HCT116 (cell line): ENCODE data around the gene ANKRD61. TPM values are rescaled to one million over a fixed set of nuclear protein-coding genes. Genes with fewer than 3 reads are reported as not detected.

Experiments
- ATAC-seq: fragments of 200-7000 bp; cut with Tn5 transposase; 2 replicates; pipeline ENCODE4 v1.9.1; 2020; ENCODE audit warnings: mild to moderate bottlenecking, moderate library complexity
- BruUV-seq: library from RNA; stranded (reverse); fragments of 400-500 nt; replicated peaks from 2 replicates; lab custom pipeline; 2021; lab: Mats Ljungman, UMichigan
- CTCF ChIA-PET: fragments of 300-600 bp; sonication (Branson Sonifier 250); formaldehyde crosslinking; loops from one replicate; lab custom pipeline; 2021; ENCODE audit warnings: antibody characterized with exemption; lab: Charles Lee
- POLR2A ChIA-PET: fragments of 300-600, 350-600 bp; sonication (Branson Sonifier 250); formaldehyde crosslinking; loops from one replicate; lab custom pipeline; 2021; ENCODE audit warnings: antibody characterized with exemption; lab: Charles Lee
- RAD21 ChIA-PET, 2 experiments: fragments of 300-600 bp; sonication (Branson Sonifier 250); formaldehyde crosslinking; loops; one replicate each; lab custom pipeline; 2023; ENCODE audit warnings: low total read pairs in 2 of 2; ENCODE audit not compliant: uncharacterized antibody in 2 of 2, unreplicated experiment in 2 of 2, low non-redundant PET in 1 of 2; lab: Charles Lee
- DNase-seq: peaks from one replicate; pipeline ENCODE4 v3.0.0-alpha.2; 2010; ENCODE audit warnings: low read depth, low spot score
- H2AFZ ChIP-seq: fragments of 200-600 bp; shearing (Covaris generic), sonication (generic); 2 replicates; pipeline ENCODE4 v1.6.1; 2017; ENCODE audit warnings: low read depth, mixed run types, mixed read lengths, antibody characterized with exemption, low read length; ENCODE audit not compliant: poor library complexity, severe bottlenecking
- H3K27ac ChIP-seq: 2 replicates; pipeline ENCODE4 v1.5.1; 2012; ENCODE audit warnings: low read depth, low read length
- H3K27me3 ChIP-seq: fragments of 200-600 bp; sonication (generic); 2 replicates; pipeline ENCODE4 v1.6.1; 2016; ENCODE audit warnings: mixed run types, low read length, mixed read lengths; ENCODE audit not compliant: insufficient read depth
- H3K36me3 ChIP-seq, 2 experiments: fragments of 200-500 bp in 1 of 2; fragments of 200-600 bp in 1 of 2; sonication (Bioruptor generic) in 1 of 2; sonication (generic) in 1 of 2; 2 replicates each; pipeline versions ENCODE4 v1.5.1 to v1.6.1; 2014 to 2016; ENCODE audit warnings: low read length in 2 of 2, inconsistent platforms in 1 of 2, mixed read lengths in 1 of 2, mixed run types in 1 of 2; ENCODE audit not compliant: insufficient read depth in 2 of 2, control insufficient read depth in 1 of 2
- H3K4me1 ChIP-seq, 2 experiments: fragments of 200-600 bp in 1 of 2; sonication (generic) in 1 of 2; 2 replicates each; pipeline versions ENCODE4 v1.5.1 to v1.6.1; 2012 to 2017; ENCODE audit warnings: low read length in 2 of 2, inconsistent platforms in 1 of 2, mild to moderate bottlenecking in 1 of 2, mixed read lengths in 1 of 2, mixed run types in 1 of 2, moderate library complexity in 1 of 2; ENCODE audit not compliant: insufficient read depth in 2 of 2, control insufficient read depth in 1 of 2
- H3K4me2 ChIP-seq: fragments of 200-600 bp; sonication (generic); 2 replicates; pipeline ENCODE4 v1.6.1; 2017; ENCODE audit warnings: mixed run types, low read length, mixed read lengths
- H3K4me3 ChIP-seq, 2 experiments: fragments of 200-600 bp in 1 of 2; sonication (generic) in 1 of 2; replicated peaks in 1 of 2; 2 replicates each; pipeline ENCODE4 v1.5.1; 2011 to 2016; ENCODE audit warnings: low read length in 2 of 2, control low read depth in 1 of 2, low read depth in 1 of 2, mild to moderate bottlenecking in 1 of 2, mixed read lengths in 1 of 2, mixed run types in 1 of 2
- H3K79me2 ChIP-seq: fragments of 200-600 bp; sonication (generic); 2 replicates; pipeline ENCODE4 v1.6.1; 2017; ENCODE audit warnings: mild to moderate bottlenecking, mixed run types, low read length, moderate library complexity, mixed read lengths; ENCODE audit not compliant: insufficient read depth
- H3K9ac ChIP-seq: fragments of 200-600 bp; sonication (generic); 2 replicates; pipeline ENCODE4 v1.6.1; 2016; ENCODE audit warnings: low read length, mixed read lengths
- H3K9me2 ChIP-seq: fragments of 200-600 bp; sonication (generic), shearing (Covaris generic); 2 replicates; pipeline ENCODE4 v1.6.1; 2017; ENCODE audit warnings: mixed run types, mild to moderate bottlenecking, moderate library complexity; ENCODE audit not compliant: insufficient read depth
- H3K9me3 ChIP-seq, 2 experiments: fragments of 200-500 bp in 1 of 2; fragments of 200-600 bp in 1 of 2; sonication (Bioruptor generic) in 1 of 2; sonication (generic) in 1 of 2; 2 replicates each; pipeline ENCODE4 v1.6.1; 2014 to 2017; ENCODE audit warnings: low read length in 2 of 2, mixed read lengths in 2 of 2, inconsistent platforms in 1 of 2, low read depth in 1 of 2, mild to moderate bottlenecking in 1 of 2, mixed run types in 1 of 2, moderate library complexity in 1 of 2; ENCODE audit not compliant: control insufficient read depth in 1 of 2, insufficient read depth in 1 of 2
- H4K20me1 ChIP-seq: fragments of 200-600 bp; sonication (generic), shearing (Covaris generic); 2 replicates; pipeline ENCODE4 v1.6.1; 2017; ENCODE audit warnings: mixed run types, mild to moderate bottlenecking, moderate library complexity; ENCODE audit not compliant: insufficient read depth
- ATF3 ChIP-seq: IDR thresholded peaks from 2 replicates; pipeline ENCODE4 v1.6.1; 2012
- CBX3 ChIP-seq: IDR thresholded peaks from 2 replicates; pipeline ENCODE4 v1.6.1; 2012; ENCODE audit warnings: low read depth
- CTCF ChIP-seq, 3 experiments: fragments of 200-600 bp in 1 of 3; sonication (generic) in 1 of 3; IDR thresholded peaks in 2 of 3; conservative IDR thresholded peaks in 1 of 3; 2 replicates each; pipeline ENCODE4 v1.5.1; 2012 to 2017; ENCODE audit warnings: low read depth in 2 of 3, low read length in 2 of 3, antibody characterized with exemption in 1 of 3, borderline replicate concordance in 1 of 3, control low read depth in 1 of 3, mild to moderate bottlenecking in 1 of 3, mixed read lengths in 1 of 3, mixed run types in 1 of 3, moderate library complexity in 1 of 3; ENCODE audit not compliant: insufficient read depth in 1 of 3
- ELF1 ChIP-seq: IDR thresholded peaks from 2 replicates; pipeline ENCODE4 v1.6.1; 2012; ENCODE audit warnings: low read depth, borderline replicate concordance
- EZH2 ChIP-seq: fragments of 200-600 bp; sonication (generic); IDR thresholded peaks from 2 replicates; pipeline ENCODE4 v1.6.1; 2017; ENCODE audit warnings: antibody characterized with exemption, mixed run types
- EZH2phosphoT487 ChIP-seq: fragments of 200-600 bp; IDR thresholded peaks from 2 replicates; pipeline ENCODE4 v1.6.1; 2018; ENCODE audit warnings: antibody characterized with exemption, borderline replicate concordance
- MAX ChIP-seq: IDR thresholded peaks from 2 replicates; pipeline ENCODE4 v1.6.1; 2012
- POLR2A ChIP-seq: IDR thresholded peaks from 2 replicates; pipeline ENCODE4 v1.7.0; 2011; ENCODE audit warnings: borderline replicate concordance; ENCODE audit not compliant: insufficient read depth, insufficient read length; ENCODE audit errors: extremely low read depth
- POLR2AphosphoS5 ChIP-seq: IDR thresholded peaks from 2 replicates; pipeline ENCODE4 v1.6.1; 2011; ENCODE audit warnings: mild to moderate bottlenecking, low read depth, low read length, moderate library complexity
- TCF7L2 ChIP-seq: IDR thresholded peaks from 2 replicates; pipeline ENCODE4 v1.7.0; 2011; ENCODE audit warnings: borderline replicate concordance, inconsistent platforms; ENCODE audit not compliant: insufficient read depth, insufficient read length; ENCODE audit errors: extremely low read depth
- ZBTB33 ChIP-seq: IDR thresholded peaks from 2 replicates; pipeline ENCODE4 v1.6.1; 2011; ENCODE audit warnings: mild to moderate bottlenecking, low read length, moderate library complexity; ENCODE audit not compliant: insufficient replicate concordance; ENCODE audit errors: extremely low read depth
- ZNF274 ChIP-seq: fragments of 200-500 bp; sonication (Bioruptor generic); IDR thresholded peaks from 2 replicates; pipeline ENCODE4 v1.6.1; 2014; ENCODE audit warnings: mild to moderate bottlenecking, low read depth, low read length, inconsistent platforms
- intact Hi-C: fragments of 100-400 bp; cut with micrococcal nuclease; formaldehyde crosslinking; loops from 2 replicates; pipeline ENCODE4 v1.10.0; 2022
- total RNA-seq: library from RNA; stranded (reverse); gene quantifications from one replicate; pipeline ENCODE4 v1.2.1, GENCODE V29; 2021; ENCODE audit not compliant: unreplicated experiment

The ANKRD61 gene
- total RNA-seq, 1 experiment from 2014 or later, result 0.17 TPM

- BruUV-seq, result no TSS peak
- Histone ChIP-seq H3K79me2 (peaks cover 50% of the 10 kb centered on the region), H3K27me3 (no peaks in the 10 kb centered on the region), H3K27ac (no peak overlapping the region), H3K9me2 (no peaks in the 10 kb centered on the region), H3K4me3 (no peak overlapping the region), H3K4me1 (peaks cover 18 to 23% of the 10 kb centered on the region in 2 experiments), H3K4me2 (no peak overlapping the region), H3K9me3 (no peaks in the 10 kb centered on the region), H3K9ac (no peak overlapping the region), H2AFZ (no peak overlapping the region), H3K36me3 (peaks cover 5 to 14% of the 10 kb centered on the region in 2 experiments; a peak in 3 of 4 replicates), H4K20me1 (no peaks in the 10 kb centered on the region)
- POLR2A ChIA-PET, result interaction anchor here (1.0 kb wide), 1 partner anchor 10 kb away, joined by 4 read pairs; no protein-coding TSS in a partner anchor
- intact Hi-C loops, result no loop called here
- ATAC-seq (no peak), DNase-seq (no peak)
- CTCF ChIA-PET, result no interaction called here
- no peak for TF ChIP-seq EZH2phosphoT487
- TF ChIP-seq MAX, result no peak
- no peak for TF ChIP-seq EZH2
- no peak for TF ChIP-seq ZBTB33
- no peak for TF ChIP-seq POLR2A
- TF ChIP-seq POLR2AphosphoS5, result no peak
- TF ChIP-seq CTCF (IDR thresholded peaks at IDR 0.05 in 2 of 3, conservative IDR thresholded peaks at IDR 0.05 in 1 of 3; ENCODE audit: borderline replicate concordance in 1 of 3, insufficient read depth in 1 of 3, low read depth in 2 of 3, low read length in 2 of 3), result no peak
- TF ChIP-seq TCF7L2, result no peak
- no peak for TF ChIP-seq ZNF274
- no peak for TF ChIP-seq ATF3
- no peak for TF ChIP-seq CBX3
- TF ChIP-seq ELF1, result no peak
- RAD21 ChIA-PET, result no interaction called here
Observed at GRCh38 chr7:6056616-6057015, 25.4 kb downstream of the ANKRD61 start.
